AML-193 (cell line): Measurements from ENCODE around the gene CRHR1.

Experiments
- DNase-seq, 2 experiments: peaks; one replicate each; lab custom pipeline; 2025; lab: John Stamatoyannopoulos, UW

Gene CRHR1

DNA sequence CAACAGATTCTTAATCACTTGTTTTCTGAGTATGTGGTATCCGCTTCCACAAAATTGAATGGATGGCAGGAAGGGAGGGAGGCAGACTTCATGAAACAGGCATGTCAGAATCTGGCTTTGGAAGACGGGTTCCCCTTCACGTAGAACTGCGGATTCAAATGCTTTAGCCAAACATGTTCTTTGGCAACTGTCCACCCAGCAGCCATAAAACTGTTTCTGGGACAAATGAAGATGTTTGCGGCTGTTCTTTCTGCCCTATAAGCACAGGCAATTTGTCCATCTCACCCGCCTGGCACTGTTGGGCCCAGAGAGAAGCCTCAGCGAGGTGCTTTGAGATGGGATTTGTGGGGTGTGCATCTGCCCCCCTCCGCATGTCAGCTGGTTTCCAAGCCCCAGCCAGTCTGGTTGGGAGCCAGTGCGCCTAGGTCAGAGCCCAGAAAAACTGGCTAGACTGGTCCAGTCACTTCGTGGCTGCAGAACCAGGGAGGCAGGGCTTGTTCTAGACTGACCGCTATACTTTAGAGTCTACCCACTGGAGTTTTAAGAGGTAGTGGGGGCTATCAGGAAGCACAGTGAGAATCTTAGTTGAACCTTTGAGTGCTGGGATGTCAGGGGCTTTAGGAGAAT is 6.3 kb downstream of the CRHR1 start:
- DNase-seq: no peak

DNA sequence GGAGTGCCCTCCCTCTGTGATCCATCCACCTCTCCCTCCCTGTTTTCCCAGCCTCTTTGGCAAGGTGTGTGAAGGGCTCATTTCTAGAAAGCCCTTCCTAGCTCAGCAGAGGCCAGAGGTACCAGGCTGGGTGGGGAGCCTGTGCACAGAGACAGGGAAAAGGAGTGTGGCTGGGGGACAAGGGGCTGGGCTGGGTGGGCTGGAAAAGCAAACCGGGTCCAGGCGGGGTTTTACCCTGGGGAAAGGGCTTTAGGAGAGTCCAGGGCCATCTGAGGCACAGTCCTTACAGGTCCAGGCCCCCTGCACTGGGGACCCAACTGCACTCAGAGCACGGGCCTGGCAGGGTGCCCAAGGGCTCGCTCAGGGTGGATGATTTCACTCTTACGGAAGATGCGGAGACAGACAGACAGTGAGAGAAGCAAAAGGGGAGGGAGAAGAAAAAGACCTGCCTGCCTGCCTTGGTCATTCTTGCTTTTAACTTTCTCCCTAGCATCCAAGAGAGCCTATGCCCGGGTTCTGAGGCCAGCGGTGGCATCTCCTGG is 7.0 kb downstream of the CRHR1 start:
- DNase-seq: no peak

DNA sequence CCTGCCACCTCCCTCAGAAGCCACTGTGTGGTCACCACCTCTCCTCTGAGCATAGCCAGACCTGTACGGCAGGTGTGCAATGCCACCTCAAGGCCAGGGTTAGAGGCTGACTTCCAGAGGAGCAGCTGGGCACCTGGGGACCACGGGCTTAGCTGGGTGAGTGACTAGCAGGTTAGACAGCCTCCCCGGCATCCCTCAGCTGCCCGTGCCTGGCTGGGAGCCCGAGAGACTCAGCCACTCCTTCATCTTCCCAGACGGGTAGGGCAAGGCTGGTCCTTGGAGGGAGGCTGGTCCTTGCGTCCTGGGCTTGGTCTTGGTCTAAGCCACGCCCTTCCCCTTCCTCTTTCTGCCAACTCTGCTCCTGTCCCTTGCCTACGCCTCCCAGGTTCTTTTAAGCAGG is 7.8 kb downstream of the CRHR1 start:
- no peak for DNase-seq

DNA sequence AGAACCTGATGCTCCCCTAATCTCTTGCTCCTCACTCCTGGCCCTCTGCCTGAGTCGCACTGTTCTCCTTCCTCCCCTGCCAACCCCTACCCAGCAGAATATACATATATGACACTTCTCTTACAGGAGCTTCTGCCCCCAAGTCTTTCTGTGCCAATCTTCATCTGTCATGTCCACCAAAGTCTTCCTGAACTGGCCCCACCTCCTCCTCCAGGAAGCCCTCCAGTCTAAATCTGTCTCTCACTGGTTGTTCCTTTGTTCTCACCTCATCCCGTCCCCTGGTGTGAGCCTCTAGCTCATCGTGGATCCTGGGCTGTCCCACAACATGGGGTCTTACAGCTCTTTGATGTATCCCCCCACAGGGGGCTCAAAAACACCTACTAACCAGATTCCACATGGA is 8.3 kb downstream of the CRHR1 start:
- no peak for DNase-seq

DNA sequence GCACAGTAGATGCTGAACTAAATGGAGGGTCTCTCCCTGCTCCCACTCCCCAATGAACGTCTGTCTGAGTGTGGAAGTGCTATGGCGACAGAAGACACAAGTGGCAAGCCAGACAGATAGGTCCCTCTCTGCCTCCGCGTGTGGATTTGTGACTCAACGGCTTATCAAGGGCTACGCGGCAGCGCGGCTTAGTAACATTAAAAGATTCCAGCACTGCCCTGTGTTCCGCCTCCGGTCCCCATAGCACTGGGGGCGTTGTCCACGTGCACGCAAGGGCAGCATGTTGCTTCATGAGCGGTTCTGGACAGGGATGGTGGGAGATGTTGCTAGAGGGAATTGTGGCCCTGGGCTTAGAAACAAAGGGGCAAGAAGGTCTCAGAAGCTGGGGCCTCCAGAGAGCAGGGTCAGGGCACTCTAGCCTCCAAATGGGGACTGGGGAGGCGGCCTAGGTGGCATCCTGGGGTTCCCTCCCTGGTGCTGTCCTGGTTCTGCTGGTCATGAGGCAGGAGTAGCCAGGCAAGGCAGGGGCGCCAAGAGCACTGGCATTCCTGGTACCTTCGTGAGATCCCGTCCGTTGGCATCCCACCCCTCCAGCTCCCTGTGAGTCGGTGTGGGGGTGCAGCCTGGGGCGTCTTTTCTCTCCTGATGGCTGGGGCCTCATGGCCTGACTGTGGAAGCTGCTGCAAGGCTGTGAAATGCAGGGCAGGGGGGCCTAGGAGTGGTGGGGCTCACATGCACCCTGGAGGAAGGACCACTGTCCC is 9.1 kb downstream of the CRHR1 start:
- no peak for DNase-seq

DNA sequence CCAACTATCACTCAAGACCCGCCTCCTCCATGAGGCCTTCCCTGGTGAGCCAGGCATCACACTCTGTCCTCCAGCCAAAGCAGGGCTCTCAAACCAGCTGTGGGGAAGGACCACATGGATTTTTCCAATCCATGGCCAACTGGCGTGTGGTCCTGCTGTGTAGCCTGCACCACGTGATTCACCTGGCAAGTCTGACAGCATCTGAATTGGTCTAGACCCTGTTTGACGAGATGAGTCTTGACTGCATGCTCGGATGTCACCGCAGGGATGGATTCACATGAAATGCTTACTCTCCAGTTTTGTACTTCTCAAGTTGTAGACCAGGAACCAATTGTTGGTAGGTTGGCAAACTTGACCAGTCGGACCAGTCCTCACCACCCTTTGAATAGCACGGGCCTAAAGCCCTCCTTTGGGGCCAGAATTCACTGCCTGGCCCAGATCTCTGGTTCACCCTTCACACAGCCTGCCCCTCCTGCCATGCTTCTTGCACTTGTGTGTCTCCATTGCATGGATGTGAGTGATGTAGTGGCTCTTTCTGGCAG is 9.9 kb downstream of the CRHR1 start:
- no peak for DNase-seq

DNA sequence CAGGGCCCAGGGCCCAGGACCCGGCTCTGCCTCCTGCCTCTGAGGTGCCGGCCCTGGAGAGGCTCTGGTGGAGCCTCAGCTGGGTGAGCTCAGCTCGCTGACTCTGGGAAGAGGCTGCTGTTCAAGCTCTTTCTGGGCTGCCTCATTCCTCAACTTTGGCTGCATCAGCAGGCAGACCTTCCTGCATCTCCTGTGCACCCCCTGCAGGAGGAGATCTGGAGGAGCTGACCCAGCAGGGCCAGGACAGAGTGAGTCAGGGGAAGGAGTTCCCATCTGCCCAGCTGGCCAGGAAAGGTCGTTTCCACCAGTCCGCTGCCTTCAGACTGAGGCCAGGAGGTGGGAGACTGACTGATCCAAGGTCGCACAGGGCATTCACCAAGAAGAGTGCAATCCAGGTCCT is 10.7 kb downstream of the CRHR1 start:
- DNase-seq: no peak

DNA sequence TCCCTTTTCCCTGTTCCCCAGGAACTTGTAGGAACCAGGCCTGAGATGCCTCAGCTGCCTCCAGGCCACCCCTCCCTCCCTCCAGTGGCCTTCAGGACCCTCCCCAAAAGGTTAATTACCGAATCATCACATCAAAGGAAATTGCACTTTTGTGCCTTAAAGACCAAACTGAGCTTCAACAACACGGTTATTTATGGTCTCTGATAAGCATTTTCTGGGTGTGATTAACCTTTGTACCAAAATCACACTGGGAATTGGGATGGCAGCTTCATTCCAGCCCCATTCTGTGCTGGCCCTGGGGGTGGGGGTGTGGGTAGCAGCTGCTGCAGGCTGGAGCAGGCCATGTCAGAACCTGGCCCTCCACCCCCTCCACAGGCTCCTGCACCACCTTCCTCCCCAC is 16.7 kb downstream of the CRHR1 start:
- DNase-seq: no peak

DNA sequence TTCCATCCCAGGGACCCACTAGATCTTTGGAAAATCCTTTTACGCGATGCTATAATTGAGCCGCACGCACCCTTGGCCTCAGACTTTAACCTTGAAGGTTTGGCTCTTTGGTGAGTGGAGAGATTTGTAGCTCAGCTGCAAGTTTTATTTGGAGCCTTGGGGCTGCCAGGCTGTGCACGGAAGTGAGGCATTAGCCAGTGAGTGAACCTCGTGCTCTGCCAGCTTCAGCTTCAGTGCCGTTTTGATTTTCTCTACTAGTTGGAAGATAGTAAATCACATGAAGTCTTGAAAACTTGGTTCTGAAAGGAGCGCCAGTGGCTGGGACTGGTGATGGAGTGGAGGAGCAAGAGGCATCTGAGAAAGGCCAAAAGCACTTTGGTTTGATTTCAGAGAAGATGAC is 17.3 kb downstream of the CRHR1 start:
- DNase-seq: no peak

DNA sequence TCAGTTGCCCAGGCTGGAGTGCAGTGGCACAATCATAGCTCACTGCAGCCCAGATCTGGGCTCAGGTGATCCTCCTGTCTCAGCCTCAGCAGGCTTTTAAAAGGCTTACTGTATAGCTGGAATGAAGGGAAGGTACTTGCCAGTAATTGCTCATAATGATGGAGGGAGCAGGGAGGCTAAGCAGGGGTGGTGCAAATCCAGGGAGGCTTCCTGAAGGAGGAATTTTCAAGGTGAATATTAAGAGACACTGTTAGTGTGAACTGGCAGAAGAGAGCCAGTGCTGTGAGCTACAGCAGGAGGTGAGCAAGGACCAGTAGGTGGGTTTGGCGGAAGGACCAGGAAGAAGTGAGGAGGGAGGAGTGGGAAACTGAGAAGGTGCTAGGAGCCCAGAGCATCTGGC is 24.7 kb downstream of the CRHR1 start:
- DNase-seq: no peak

DNA sequence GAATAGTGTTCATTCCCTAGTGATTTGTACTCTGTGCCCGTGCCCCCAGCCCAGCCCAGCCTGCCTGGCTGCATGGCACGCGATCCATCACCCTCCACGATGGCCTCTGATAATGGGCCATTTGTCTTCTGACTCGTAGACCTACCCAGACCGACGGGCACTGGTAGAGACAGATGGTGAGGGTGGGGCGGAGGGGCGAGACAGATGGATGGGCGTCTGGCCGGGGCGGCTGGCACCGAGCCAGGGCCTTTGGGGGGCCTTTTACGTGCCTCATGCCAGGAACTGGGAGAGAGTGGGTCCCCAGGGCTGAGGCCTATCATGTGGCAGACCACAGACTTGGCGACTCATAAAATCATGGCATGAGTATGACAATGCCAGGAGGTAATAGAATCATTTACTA is 25.4 kb downstream of the CRHR1 start:
- DNase-seq: no peak

DNA sequence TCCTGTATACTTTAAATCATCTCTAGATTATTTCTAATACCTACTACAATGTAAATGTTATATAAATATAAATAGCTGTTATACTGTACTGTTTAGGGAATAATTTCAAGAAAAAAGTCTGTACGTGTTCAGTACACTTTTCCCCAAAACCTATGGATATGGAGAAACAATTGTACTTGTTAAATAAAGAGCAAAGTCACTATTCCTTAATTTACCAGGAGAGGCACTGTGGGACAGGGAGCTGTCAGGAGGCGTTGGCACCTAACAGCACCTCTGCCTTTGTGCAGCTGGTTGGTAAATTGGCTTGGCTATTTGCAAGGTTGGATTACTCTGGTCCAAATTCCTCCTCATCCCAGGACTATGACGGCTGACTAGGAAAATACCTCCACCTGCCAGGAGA is 28.0 kb downstream of the CRHR1 start:
- DNase-seq: peak in 1 of 2 experiments; percentile 22

DNA sequence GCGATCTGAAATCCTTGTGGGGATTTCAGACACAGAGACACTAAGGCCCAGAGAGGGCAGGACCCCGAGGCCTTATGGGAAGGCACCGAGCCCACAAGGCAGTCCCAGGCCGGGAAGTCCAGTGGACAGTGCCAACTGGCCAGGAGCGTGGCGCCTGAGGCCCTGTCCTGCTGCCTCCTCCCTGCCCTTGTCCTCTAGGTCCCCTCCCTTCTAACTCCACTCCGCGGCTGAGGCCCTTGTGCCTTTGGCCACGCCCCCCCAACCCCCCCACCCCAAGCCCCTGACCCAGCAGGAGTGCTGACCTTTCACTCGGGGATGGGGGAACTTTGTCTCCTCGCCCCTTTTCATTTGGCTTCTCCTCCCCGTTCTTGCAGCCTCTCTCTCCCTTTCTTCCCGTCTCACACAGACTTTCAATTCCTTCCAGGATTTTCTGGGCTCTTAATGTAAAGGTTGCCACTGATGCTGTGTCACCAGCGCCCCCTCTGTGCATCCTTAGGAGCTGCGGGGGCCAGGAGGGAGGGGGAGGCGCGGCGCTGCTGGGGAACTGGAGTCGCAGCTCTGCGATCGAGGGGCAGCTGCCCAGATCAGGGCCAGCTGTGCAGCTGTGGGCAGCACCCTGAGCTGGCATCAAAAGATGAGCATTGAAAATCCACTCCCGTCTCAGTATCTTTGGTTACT is 29.1 kb downstream of the CRHR1 start:
- DNase-seq: no peak

DNA sequence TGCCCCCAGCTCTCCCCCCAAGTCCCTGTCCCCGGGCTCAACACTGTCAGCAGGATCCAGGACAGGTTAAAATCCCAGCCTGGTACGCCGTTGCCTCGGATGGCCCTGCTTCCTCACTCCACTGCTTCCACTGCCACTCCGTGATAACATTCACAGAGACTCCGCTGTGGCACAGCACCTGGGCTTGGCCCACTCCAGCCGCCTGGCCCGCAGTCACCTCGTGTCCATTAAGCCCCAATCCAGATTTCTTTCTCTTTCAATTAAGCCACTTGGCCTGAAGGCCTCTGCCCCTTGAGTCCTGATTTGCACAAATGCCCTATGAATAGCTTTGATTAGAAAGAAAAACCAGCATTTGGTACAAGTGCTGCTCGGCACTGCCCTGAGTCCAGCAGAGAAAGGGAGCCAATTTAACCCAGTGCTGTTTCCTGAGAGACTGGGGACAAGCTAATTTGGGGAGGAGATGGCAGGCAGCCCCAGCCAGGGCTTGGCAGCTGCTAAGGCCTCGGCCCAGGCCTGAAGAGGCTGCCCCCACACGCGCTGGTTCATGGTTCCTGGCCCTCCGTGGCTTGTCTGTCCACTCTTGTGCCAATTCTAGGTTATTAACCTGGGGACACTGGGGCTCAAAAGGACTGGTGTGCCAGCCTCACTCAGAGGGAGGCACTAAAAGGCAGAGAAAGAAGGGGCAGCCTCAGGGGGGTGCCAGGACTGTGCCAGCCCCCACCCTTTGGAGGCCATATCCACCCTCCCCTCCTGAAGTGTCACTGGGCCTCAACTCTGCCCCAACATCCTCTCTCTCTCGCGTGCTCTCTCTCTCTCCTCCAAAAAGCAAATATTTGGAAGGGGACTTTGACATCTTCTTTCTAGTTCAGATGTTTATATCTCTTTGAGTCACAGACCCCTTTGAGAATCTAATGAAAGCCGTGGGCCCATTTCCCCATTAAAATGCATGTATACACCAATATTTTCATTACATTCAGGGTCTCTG is 30.8 kb downstream of the CRHR1 start:
- no peak for DNase-seq

DNA sequence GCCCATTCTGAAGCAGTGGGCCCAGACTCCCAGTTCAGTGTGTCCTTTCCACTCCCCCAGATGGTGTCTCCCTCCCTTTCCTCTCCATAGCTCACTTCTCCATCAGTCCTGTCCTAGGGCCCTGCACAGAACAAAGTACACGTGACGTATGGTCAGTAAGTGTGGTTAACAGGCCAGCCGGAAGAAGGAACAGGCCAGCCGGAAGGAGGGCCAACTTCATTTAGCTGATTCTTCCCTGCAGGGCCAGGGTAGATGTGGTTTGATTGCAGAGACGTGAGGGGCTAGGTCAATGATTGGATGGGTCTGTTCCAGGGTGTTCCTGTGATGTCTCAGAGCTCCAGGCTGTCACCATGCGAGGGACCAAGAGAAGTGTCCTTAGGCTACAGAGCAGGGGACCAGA is 31.6 kb downstream of the CRHR1 start:
- no peak for DNase-seq

DNA sequence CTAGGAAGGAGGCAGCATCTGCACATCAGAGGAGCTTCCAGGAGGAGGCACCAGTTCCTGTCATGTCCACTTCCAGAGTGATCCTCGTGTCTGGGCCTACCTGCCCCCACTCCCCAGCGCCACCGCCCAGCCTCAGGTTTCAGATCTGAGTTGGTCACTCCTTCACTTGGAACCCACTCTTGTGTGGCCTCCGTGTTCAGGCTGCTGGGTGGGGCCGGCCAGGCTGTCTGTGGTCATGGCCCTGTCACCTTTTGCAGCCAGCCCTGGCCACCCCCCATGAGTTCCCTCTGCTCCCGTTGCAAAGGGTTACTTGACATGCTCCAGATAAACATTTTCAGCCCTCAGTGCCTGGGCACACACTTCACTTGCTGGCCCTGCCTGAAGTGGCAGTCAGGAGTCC is 33.9 kb downstream of the CRHR1 start:
- no peak for DNase-seq

DNA sequence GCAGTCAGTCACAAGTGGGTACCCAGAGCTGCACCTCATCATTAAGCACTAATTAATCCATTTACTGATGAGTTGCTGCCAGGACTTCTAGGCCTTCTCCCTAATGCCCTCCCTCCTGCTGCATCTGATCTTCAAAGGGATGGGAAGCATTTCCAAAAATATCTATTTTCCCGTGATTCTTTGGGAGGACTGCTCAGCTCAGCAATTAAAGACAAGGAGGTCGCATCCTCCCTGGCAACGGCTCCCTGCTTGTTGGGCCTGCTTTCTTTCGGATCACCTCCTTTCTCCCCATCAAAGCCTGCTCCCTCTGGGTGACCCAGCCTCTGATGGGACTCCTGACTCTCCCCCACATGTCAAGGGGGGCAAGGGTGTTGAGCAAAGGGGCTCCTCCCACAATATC is 34.6 kb downstream of the CRHR1 start:
- no peak for DNase-seq

DNA sequence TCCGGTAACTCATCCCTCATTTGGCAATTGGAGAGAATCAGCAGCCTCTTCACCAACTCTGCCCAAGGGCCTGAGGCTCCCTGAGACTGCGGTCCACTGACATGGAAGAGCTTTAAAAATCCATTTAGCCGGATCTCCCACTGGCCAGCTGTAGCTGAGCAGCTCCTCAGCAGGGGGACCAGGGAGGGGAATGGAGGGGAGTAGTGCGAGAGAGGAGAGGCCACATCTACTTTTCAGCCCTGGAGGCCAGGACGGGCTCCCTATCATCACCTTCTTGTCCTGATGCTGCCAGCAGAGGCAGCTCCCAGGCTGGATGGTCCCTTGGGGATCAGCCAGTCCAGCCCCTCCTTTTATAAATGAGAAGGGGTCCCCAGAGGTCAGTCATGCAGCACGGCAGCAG is 35.5 kb downstream of the CRHR1 start:
- DNase-seq: no peak

DNA sequence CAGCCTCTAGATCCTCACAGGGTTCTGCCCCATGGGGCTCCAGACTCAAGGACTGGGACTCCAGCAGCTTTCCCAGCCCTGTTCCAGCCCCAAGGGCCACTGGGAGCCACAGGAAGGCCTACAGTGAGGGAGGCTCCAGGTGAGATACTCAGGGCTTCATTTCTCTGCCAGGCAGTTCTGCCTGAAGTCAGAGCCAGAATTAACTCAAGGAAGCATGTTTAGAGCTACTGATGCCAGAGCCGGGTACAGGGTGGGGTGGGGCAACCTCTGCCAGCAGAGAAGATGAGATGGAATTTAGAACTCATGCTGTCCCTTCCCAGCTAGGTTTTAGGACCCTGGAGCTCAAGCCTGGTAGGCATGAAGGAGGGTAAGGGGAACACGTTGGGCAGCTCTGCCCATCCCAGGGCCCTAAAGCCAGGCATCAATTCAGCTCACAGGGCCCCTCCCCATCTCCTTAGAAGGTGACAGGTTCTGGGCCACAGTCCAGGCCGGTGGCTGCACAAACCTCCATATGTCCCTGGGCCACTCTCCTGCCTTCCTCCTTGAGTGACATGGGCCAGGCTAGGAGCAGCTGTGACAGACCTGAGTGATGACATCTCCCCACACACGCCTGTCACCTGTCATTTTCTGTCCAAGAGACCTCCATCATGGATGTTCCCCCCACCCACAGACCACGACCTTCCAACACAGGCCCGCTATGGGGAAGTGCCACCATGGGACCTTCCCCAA is 36.1 kb downstream of the CRHR1 start:
- no peak for DNase-seq

DNA sequence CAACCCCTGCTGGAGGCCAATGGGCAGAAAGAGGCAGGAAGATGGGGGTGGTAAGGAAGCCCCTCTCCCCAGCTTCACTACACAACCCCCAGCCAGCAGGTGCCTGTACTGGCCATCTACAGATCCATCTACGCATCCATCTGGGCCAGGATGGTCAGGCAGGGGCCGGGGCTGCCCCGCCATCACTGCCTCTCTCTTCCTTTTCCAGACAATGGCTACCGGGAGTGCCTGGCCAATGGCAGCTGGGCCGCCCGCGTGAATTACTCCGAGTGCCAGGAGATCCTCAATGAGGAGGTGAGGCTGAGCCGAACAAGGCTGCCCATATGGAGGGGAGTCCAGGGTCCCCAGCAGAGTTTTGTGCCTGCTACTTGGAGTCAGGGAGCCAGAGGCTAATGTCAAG is 37.0 kb downstream of the CRHR1 start:
- no peak for DNase-seq

DNA sequence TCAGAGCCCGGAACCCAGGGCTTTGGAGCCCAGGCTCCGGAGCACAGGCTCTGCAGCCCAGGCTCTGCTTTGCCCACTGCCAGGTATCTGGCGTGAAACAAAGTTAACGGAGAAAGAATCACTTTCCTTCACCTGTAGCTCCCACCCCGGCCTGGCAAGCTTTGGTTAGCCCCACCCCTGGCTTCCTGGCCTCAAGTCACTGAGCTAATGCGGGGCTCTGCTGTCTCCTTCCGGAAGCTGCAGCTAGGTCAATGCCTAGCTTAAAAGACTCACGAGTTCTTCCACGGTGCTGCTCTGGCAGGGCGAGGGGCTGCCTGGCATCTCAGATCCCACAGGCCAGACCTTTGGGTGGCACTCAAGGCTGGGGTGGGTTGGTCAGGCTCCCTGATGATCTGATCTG is 39.5 kb downstream of the CRHR1 start:
- DNase-seq: no peak
